Measurements from ENCODE around the gene IL17RA. TPM values are rescaled to one million over a fixed set of nuclear protein-coding genes. Genes with fewer than 3 reads are reported as not detected.
A peak's percentile ranks its signal among the peaks of the same experiment; 100 is the strongest.

Gene IL17RA
- total RNA-seq, 1 experiment from 2014 or later: 18.0 TPM

GRCh38 chr22:17157714-17158113 is 72.9 kb downstream of the IL17RA start:
- intact Hi-C loops (cut with micrococcal nuclease; ENCODE audit: unreplicated experiment): no loop called here
- no peak for TF ChIP-seq CTCF (IDR thresholded peaks at IDR 0.05; ENCODE audit: unreplicated experiment)
- H3K4me3 Mint-ChIP-seq (ENCODE audit: low read depth, unreplicated experiment): peak overlapping the region; percentile 96
- TSS peak; percentile 56 for BruUV-seq (replicated peaks)
- peaks cover 18% of the 10 kb centered on the region for H3K4me1 Mint-ChIP-seq (ENCODE audit: low read depth, unreplicated experiment)
- peaks cover 29% of the 10 kb centered on the region for H3K36me3 Mint-ChIP-seq (ENCODE audit: insufficient read depth, unreplicated experiment)
- DNase-seq: no peak
- CTCF ChIA-PET: interaction anchor here (0.7 to 1.3 kb wide), 2 partner anchors 14 to 38 kb away, joined by 3 to 6 read pairs; no protein-coding TSS in a partner anchor
- no peaks in the 10 kb centered on the region for H3K9me3 Mint-ChIP-seq (ENCODE audit: low read depth, unreplicated experiment)
- no peaks in the 10 kb centered on the region for H3K27me3 Mint-ChIP-seq (ENCODE audit: unreplicated experiment)
- no peak overlapping the region for H3K27ac Mint-ChIP-seq (ENCODE audit: unreplicated experiment)

- H3K27ac Mint-ChIP-seq (ENCODE audit: unreplicated experiment): peak overlapping the region; percentile 56
- CTCF ChIA-PET: interaction anchor here (0.7 kb wide), 2 partner anchors 12 to 38 kb away, joined by 3 to 4 read pairs; no protein-coding TSS in a partner anchor
- H3K36me3 Mint-ChIP-seq (ENCODE audit: insufficient read depth, unreplicated experiment): peaks cover 29% of the 10 kb centered on the region
- H3K27me3 Mint-ChIP-seq (ENCODE audit: unreplicated experiment): no peaks in the 10 kb centered on the region
- H3K9me3 Mint-ChIP-seq (ENCODE audit: low read depth, unreplicated experiment): no peaks in the 10 kb centered on the region
- DNase-seq: no peak
- H3K4me3 Mint-ChIP-seq (ENCODE audit: low read depth, unreplicated experiment): peak overlapping the region; percentile 96
- H3K4me1 Mint-ChIP-seq (ENCODE audit: low read depth, unreplicated experiment): peaks cover 14% of the 10 kb centered on the region
- BruUV-seq (replicated peaks): no TSS peak
- intact Hi-C loops (cut with micrococcal nuclease; ENCODE audit: unreplicated experiment): no loop called here
- TF ChIP-seq CTCF (IDR thresholded peaks at IDR 0.05; ENCODE audit: unreplicated experiment): no peak
Measured at GRCh38 chr22:17158176-17158567, 73.4 kb downstream of the IL17RA start.

GRCh38 chr22:17158568-17159503 is 74.0 kb downstream of the IL17RA start, which contains the start of gene HDHD5:
Gene HDHD5 (minus strand): TSS chr22:17159277. CDS start chr22:17159251, 26 bp downstream.
- no peaks in the 10 kb centered on the region for H3K9me3 Mint-ChIP-seq (ENCODE audit: low read depth, unreplicated experiment)
- BruUV-seq (replicated peaks): no TSS peak
- intact Hi-C loops (cut with micrococcal nuclease; ENCODE audit: unreplicated experiment): no loop called here

More at GRCh38 chr22:17158568-17159503, 74.0 kb downstream of the IL17RA start, which contains the start of gene HDHD5:
- no peak for TF ChIP-seq CTCF (IDR thresholded peaks at IDR 0.05; ENCODE audit: unreplicated experiment)
- peaks cover 8% of the 10 kb centered on the region for H3K4me1 Mint-ChIP-seq (ENCODE audit: low read depth, unreplicated experiment)
- peak within 1 kb of the TSS; percentile 56 for H3K27ac Mint-ChIP-seq (ENCODE audit: unreplicated experiment)
- peak within 1 kb of the TSS; percentile 96 for H3K4me3 Mint-ChIP-seq (ENCODE audit: low read depth, unreplicated experiment)
- no peaks in the 10 kb centered on the region for H3K27me3 Mint-ChIP-seq (ENCODE audit: unreplicated experiment)
- peaks cover 29% of the 10 kb centered on the region for H3K36me3 Mint-ChIP-seq (ENCODE audit: insufficient read depth, unreplicated experiment)
- CTCF ChIA-PET: interaction anchor here (0.7 to 1.9 kb wide), 3 partner anchors 13 to 343 kb away, joined by 3 to 14 read pairs (median 4); no protein-coding TSS in a partner anchor
- DNase-seq: peak; percentile 88
